IPS-11a (cell line): ENCODE measurements around the gene OR51V1.
"Not testable (repeated sequence)": the region's sequence is repeated elsewhere in the genome, so short reads cannot be mapped to it uniquely, and the experiment has no call there.

Experiments used
- H3K4me3 ChIP-seq: one replicate; pipeline ENCODE4 v1.5.1; 2013; ENCODE audit warnings: low read depth, low read length, control low read depth

The OR51V1 gene

GRCh38 chr11:5171856-5172255, 28.6 kb downstream of the OR51V1 start:
- no peak overlapping the region for H3K4me3 ChIP-seq

- not testable (repeated sequence) for H3K4me3 ChIP-seq
These were observed 34.6 kb downstream of the OR51V1 start for GRCh38 chr11:5165898-5166297.

- H3K4me3 ChIP-seq: not testable (repeated sequence)
These were observed 35.7 kb downstream of the OR51V1 start for GRCh38 chr11:5164807-5165206.

- not testable (repeated sequence) for H3K4me3 ChIP-seq
These were observed 39.4 kb downstream of the OR51V1 start for GRCh38 chr11:5161045-5161444.

GRCh38 chr11:5160217-5160616, 40.3 kb downstream of the OR51V1 start:
- not testable (repeated sequence) for H3K4me3 ChIP-seq

- no peak overlapping the region for H3K4me3 ChIP-seq
These were observed 40.7 kb downstream of the OR51V1 start for GRCh38 chr11:5159806-5160205.

GRCh38 chr11:5154657-5155056, 45.8 kb downstream of the OR51V1 start, which contains the start of gene OR52A1:
Gene OR52A1, minus strand, starts transcription at chr11:5154757. Its CDS starts 2,388 bp downstream, at chr11:5152369.
- H3K4me3 ChIP-seq: no peak within 1 kb of the TSS

GRCh38 chr11:5153574-5154431, 46.7 kb downstream of the OR51V1 start:
- H3K4me3 ChIP-seq: no peak overlapping the region

GRCh38 chr11:5151713-5152153, 48.7 kb downstream of the OR51V1 start:
- H3K4me3 ChIP-seq: no peak overlapping the region
